Nephron (organoid): ENCODE measurements around the gene PLAGL2.

ENCODE experiments used
- H3K27ac Mint-ChIP-seq, 3 experiments: 2 replicates each; pipeline ENCODE4 v1.8.0; 2020; ENCODE audit warnings: mixed read lengths in 3 of 3, mild to moderate bottlenecking in 2 of 3, moderate library complexity in 1 of 3
- H3K27me3 Mint-ChIP-seq: 2 replicates; pipeline ENCODE4 v1.8.0; 2021; ENCODE audit warnings: low read depth, mild to moderate bottlenecking, moderate library complexity, mixed read lengths
- H3K36me3 Mint-ChIP-seq: 2 replicates; pipeline ENCODE4 v1.8.0; 2020; ENCODE audit warnings: low read depth, mixed read lengths
- H3K4me1 Mint-ChIP-seq: 2 replicates; pipeline ENCODE4 v1.8.0; 2020; ENCODE audit warnings: mixed read lengths
- H3K4me3 Mint-ChIP-seq, 3 experiments: 2 replicates each; pipeline ENCODE4 v1.8.0; 2020; ENCODE audit warnings: mild to moderate bottlenecking in 3 of 3, mixed read lengths in 3 of 3, moderate library complexity in 2 of 3
- H3K9me3 Mint-ChIP-seq: 2 replicates; pipeline ENCODE4 v1.8.0; 2020; ENCODE audit warnings: mixed read lengths
- TF ChIP-seq, protein P1 (sequence below), 3 experiments: fragments of 200-600 bp; sonication (generic); IDR thresholded peaks; one replicate each; pipeline ENCODE4 v1.5.0; 2021; ENCODE audit warnings: antibody characterized with exemption in 3 of 3; ENCODE audit not compliant: unreplicated experiment in 3 of 3

The PLAGL2 gene

GRCh38 chr20:32157611-32158010, 49.9 kb downstream of the PLAGL2 start:
- Mint-ChIP-seq H3K4me3 (no peak overlapping the region), H3K9me3 (no peaks in the 10 kb centered on the region), H3K27ac (no peak overlapping the region), H3K36me3 (peaks cover 70% of the 10 kb centered on the region), H3K4me1 (peaks cover 24% of the 10 kb centered on the region), H3K27me3 (no peaks in the 10 kb centered on the region)
- TF ChIP-seq, protein P1, sequence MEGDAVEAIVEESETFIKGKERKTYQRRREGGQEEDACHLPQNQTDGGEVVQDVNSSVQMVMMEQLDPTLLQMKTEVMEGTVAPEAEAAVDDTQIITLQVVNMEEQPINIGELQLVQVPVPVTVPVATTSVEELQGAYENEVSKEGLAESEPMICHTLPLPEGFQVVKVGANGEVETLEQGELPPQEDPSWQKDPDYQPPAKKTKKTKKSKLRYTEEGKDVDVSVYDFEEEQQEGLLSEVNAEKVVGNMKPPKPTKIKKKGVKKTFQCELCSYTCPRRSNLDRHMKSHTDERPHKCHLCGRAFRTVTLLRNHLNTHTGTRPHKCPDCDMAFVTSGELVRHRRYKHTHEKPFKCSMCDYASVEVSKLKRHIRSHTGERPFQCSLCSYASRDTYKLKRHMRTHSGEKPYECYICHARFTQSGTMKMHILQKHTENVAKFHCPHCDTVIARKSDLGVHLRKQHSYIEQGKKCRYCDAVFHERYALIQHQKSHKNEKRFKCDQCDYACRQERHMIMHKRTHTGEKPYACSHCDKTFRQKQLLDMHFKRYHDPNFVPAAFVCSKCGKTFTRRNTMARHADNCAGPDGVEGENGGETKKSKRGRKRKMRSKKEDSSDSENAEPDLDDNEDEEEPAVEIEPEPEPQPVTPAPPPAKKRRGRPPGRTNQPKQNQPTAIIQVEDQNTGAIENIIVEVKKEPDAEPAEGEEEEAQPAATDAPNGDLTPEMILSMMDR (IDR thresholded peaks at IDR 0.05; ENCODE audit: unreplicated experiment in 3 of 3): no peak

DNA sequence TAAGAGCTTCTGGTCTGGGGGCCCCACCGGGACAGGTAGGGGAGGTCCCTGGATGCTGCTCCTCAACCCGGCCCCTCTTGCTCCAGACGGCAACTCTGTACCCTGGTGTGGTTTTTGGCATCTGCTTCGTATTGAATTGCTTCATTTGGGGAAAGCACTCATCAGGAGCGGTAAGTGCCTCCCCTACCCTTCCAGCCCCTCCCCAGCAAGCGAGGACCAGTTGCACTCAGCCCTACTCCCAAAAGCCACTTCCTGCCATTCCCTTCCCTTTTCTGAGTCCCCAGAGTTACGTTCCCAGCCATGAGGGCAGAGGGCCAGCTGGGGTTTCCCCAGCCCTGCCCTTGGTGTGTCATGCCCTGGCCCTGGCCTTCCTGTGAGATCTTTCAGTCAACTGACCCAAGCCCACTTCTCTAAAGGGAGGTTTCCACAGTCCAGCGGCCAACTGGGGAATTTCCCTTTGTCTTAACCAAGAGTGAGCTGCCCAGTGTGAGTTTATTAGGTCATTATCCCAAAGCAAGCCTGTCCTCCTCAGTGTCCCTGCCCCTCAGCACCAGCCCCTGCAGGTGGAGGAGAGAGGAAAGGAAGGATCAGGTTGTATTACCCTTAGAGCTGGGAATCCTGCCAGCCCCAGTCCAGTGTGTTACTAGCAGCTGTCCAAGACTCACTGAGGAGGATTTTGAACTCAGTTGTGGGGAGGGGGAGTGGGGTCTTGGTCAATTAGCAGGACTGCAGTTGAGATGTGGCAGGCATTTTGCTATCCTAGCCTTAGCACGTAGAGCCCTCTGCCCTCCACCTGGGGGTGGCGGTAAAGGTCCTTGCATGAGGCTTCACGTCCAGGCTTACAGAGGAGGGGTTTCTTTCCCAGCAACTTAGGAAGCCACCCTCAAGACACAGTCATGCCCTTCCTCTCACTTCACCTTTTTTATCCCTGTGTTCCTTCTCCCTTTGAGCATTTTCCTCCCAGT, 52.2 kb downstream of the PLAGL2 start:
- H3K4me1 Mint-ChIP-seq: peaks cover 15% of the 10 kb centered on the region
- TF ChIP-seq, protein P1 (IDR thresholded peaks at IDR 0.05; ENCODE audit: unreplicated experiment in 3 of 3): peak; percentile 29 to 48 (median 45)
- no peaks in the 10 kb centered on the region for H3K9me3 Mint-ChIP-seq
- H3K27ac Mint-ChIP-seq: peak overlapping the region; percentile 44 to 78 (median 49)
- no peaks in the 10 kb centered on the region for H3K27me3 Mint-ChIP-seq
- H3K4me3 Mint-ChIP-seq: no peak overlapping the region
- peaks cover 69% of the 10 kb centered on the region for H3K36me3 Mint-ChIP-seq

DNA sequence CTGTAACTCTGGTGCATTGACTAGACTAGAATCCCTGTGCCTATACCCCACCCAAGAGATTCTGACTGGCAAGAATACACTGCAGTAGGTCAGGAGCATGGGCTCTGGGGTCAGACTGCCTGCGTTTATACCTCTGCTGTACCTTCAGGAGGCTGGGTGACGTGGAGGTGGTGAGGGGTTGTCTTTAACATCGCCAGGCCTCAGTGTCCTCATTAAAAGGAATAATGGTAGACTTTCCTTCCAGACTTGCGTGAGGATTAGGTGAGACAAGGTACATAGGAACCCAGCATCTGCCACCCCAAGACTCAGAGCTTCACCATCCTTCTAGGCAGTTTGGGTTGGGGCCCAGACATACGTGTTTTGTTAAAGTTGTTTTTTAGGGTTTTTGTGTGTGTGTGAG, 53.8 kb downstream of the PLAGL2 start:
- Mint-ChIP-seq H3K27me3 (no peaks in the 10 kb centered on the region), H3K9me3 (no peaks in the 10 kb centered on the region), H3K4me1 (peaks cover 15% of the 10 kb centered on the region), H3K36me3 (peaks cover 65% of the 10 kb centered on the region), H3K4me3 (no peak overlapping the region), H3K27ac (no peak overlapping the region)
- TF ChIP-seq, protein P1 (IDR thresholded peaks at IDR 0.05; ENCODE audit: unreplicated experiment in 3 of 3): no peak

GRCh38 chr20:32153156-32153665, 54.3 kb downstream of the PLAGL2 start:
- Mint-ChIP-seq H3K4me1 (peaks cover 15% of the 10 kb centered on the region), H3K4me3 (no peak overlapping the region), H3K27me3 (no peaks in the 10 kb centered on the region), H3K27ac (no peak overlapping the region), H3K9me3 (no peaks in the 10 kb centered on the region), H3K36me3 (peaks cover 64% of the 10 kb centered on the region)
- TF ChIP-seq, protein P1 (IDR thresholded peaks at IDR 0.05; ENCODE audit: unreplicated experiment in 3 of 3): no peak

- no peaks in the 10 kb centered on the region for H3K27me3 Mint-ChIP-seq
- no peak overlapping the region for H3K4me3 Mint-ChIP-seq
- H3K36me3 Mint-ChIP-seq: peaks cover 61% of the 10 kb centered on the region
- peaks cover 15% of the 10 kb centered on the region for H3K4me1 Mint-ChIP-seq
- no peaks in the 10 kb centered on the region for H3K9me3 Mint-ChIP-seq
- no peak overlapping the region for H3K27ac Mint-ChIP-seq
- TF ChIP-seq, protein P1 (IDR thresholded peaks at IDR 0.05; ENCODE audit: unreplicated experiment in 3 of 3): no peak
Measured at GRCh38 chr20:32152421-32153155, 55.0 kb downstream of the PLAGL2 start.
